GM21529 (cell line): Measurements from ENCODE around the gene CYP27C1.
"Not testable (repeated sequence)": the region's sequence is repeated elsewhere in the genome, so short reads cannot be mapped to it uniquely, and the experiment has no call there.

Experiments
- ATAC-seq: cut with Tn5 transposase; IDR thresholded peaks from one replicate; pipeline ENCODE4 v1.9.1; 2021; ENCODE audit not compliant: unreplicated experiment

CYP27C1 gene

GRCh38 chr2:127220102-127220767, at the start of gene CYP27C1:
Gene CYP27C1 (minus strand): TSS chr2:127220299. CDS start chr2:127220270, 29 bp downstream.
- no peak for ATAC-seq

GRCh38 chr2:127261804-127262406, 41.8 kb upstream of the CYP27C1 start:
- ATAC-seq = no peak

GRCh38 chr2:127259355-127259754, 39.3 kb upstream of the CYP27C1 start:
- no peak for ATAC-seq

- ATAC-seq = no peak
Observed at GRCh38 chr2:127256866-127257265, 36.8 kb upstream of the CYP27C1 start.

GRCh38 chr2:127256381-127256780, 36.3 kb upstream of the CYP27C1 start:
- no peak for ATAC-seq

GRCh38 chr2:127255721-127256120, 35.6 kb upstream of the CYP27C1 start:
- no peak for ATAC-seq

- no peak for ATAC-seq
Observed at GRCh38 chr2:127255146-127255545, 35.0 kb upstream of the CYP27C1 start.

GRCh38 chr2:127254386-127254981, 34.4 kb upstream of the CYP27C1 start:
- ATAC-seq = no peak

- ATAC-seq = not testable (repeated sequence)
Observed at GRCh38 chr2:127241184-127241583, 21.1 kb upstream of the CYP27C1 start.

GRCh38 chr2:127239395-127239794, 19.3 kb upstream of the CYP27C1 start:
- ATAC-seq = no peak

GRCh38 chr2:127237768-127238167, 17.7 kb upstream of the CYP27C1 start:
- not testable (repeated sequence) for ATAC-seq

- no peak for ATAC-seq
Observed at GRCh38 chr2:127235082-127235702, 15.1 kb upstream of the CYP27C1 start.

GRCh38 chr2:127233710-127234109, 13.6 kb upstream of the CYP27C1 start:
- no peak for ATAC-seq

GRCh38 chr2:127231130-127231865, 11.2 kb upstream of the CYP27C1 start:
- no peak for ATAC-seq

- ATAC-seq = no peak
Observed at GRCh38 chr2:127229555-127229954, 9.5 kb upstream of the CYP27C1 start.

GRCh38 chr2:127228102-127228501, 8.0 kb upstream of the CYP27C1 start:
- ATAC-seq = no peak

GRCh38 chr2:127227264-127227660, 7.2 kb upstream of the CYP27C1 start:
- not testable (repeated sequence) for ATAC-seq

GRCh38 chr2:127226520-127227263, 6.6 kb upstream of the CYP27C1 start:
- ATAC-seq = peak; percentile 93

- ATAC-seq = no peak
Observed at GRCh38 chr2:127226132-127226519, 6.0 kb upstream of the CYP27C1 start.

- ATAC-seq = no peak
Observed at GRCh38 chr2:127225186-127225960, 5.3 kb upstream of the CYP27C1 start.
